Coronary artery (tissue), 2 donors: ENCODE measurements around the gene TMEM132C.

Source experiments
- DNase-seq: peaks from one replicate; pipeline ENCODE4 v3.0.0-alpha.2; 2017; ENCODE audit warnings: low spot score
- H3K27ac ChIP-seq, 2 donors: fragments of 200-600 bp; sonication (generic); one replicate each; pipeline ENCODE4 v1.5.1; 2016 to 2019
- H3K4me3 ChIP-seq: fragments of 200-600 bp; sonication (generic); 2 replicates; pipeline ENCODE4 v1.5.1; 2016; ENCODE audit warnings: mild to moderate bottlenecking, moderate library complexity
- TF ChIP-seq, protein P1 (sequence below): fragments of 200-600 bp; sonication (generic); IDR thresholded peaks from one replicate; pipeline ENCODE4 v1.5.1; 2019; ENCODE audit warnings: antibody characterized with exemption

The TMEM132C gene

DNA sequence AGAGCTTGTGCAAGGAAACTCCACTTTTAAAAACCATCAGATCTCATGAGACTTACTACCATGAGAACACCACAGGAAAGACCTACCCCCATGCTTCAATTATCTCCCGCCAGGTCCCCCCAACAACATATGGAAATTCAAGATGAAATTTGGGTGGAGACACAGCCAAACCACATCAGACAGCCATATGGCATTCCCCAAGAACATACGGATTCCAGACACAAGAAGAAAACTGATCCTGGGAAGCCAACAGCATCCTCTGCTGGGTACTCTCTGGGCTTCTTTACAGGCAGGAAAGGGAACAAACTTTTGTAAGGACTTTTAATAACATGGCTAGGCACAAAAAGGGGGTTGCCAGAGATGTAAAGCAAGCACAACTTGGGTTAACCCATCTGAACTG, 127.2 kb downstream of the TMEM132C start:
- Histone ChIP-seq H3K4me3 (no peak overlapping the region), H3K27ac (no peak overlapping the region)
- no peak for DNase-seq
- TF ChIP-seq, protein P1, sequence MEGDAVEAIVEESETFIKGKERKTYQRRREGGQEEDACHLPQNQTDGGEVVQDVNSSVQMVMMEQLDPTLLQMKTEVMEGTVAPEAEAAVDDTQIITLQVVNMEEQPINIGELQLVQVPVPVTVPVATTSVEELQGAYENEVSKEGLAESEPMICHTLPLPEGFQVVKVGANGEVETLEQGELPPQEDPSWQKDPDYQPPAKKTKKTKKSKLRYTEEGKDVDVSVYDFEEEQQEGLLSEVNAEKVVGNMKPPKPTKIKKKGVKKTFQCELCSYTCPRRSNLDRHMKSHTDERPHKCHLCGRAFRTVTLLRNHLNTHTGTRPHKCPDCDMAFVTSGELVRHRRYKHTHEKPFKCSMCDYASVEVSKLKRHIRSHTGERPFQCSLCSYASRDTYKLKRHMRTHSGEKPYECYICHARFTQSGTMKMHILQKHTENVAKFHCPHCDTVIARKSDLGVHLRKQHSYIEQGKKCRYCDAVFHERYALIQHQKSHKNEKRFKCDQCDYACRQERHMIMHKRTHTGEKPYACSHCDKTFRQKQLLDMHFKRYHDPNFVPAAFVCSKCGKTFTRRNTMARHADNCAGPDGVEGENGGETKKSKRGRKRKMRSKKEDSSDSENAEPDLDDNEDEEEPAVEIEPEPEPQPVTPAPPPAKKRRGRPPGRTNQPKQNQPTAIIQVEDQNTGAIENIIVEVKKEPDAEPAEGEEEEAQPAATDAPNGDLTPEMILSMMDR: no peak

DNA sequence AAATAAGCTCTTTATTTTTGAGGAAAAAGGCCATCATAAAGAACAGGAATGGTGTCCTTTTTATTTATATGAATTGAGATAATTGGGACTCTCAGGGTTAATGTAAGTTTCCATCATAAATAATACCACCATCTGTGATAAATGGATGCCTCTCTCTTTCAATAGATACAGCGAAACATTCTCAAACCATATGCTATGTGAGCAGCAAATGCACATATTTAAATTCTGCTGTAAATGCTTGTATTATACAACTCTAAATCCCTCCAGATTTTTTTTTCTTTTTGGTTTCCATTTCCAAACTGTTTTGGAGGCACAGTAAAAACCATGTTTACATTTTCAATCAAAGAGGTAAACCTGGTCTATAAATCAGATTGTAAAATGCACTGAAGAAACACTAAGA, 132.3 kb downstream of the TMEM132C start:
- no peak overlapping the region for H3K4me3 ChIP-seq

DNA sequence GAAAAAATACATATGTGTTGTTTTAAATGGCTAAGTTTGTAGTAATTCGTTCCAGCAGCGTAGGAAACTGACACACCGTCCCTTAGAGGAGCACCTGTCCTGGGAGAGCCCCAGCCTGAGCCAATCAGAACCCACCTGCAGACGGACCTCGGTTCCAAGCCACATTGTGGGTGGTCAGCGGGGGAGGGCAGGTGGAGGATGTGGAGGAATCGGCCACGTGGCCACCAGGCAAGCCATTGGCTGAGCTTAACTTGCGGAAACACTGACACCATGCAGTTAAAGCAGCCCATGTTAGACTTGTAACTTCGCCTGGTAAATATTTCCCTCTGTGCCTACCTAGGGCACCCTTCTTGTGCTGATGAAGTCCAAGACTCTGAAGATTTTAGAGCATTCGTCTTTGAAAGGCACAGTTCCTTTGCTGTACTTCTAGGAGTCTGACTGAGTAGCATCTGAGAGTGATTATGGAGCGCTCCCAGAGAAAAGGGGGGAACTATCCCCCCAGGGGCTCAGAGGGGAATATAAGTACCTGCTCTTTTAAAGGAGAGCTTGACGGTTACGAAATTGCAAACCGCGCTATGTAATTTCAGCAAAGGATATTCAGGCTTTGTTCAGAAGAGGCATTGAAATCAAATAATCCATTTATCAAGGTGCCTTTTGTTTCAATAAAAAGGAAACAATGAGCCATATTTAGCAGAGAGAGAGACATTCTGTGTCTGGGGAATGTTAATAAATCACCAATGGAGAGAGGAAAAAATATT, 135.7 kb downstream of the TMEM132C start:
- TF ChIP-seq, protein P1: no peak
- H3K27ac ChIP-seq: no peak overlapping the region
- no peak for DNase-seq
- no peak overlapping the region for H3K4me3 ChIP-seq

More for the DNA sequence above, 132.3 kb downstream of the TMEM132C start:
- TF ChIP-seq, protein P1: no peak
- H3K27ac ChIP-seq: no peak overlapping the region
- no peak for DNase-seq

DNA sequence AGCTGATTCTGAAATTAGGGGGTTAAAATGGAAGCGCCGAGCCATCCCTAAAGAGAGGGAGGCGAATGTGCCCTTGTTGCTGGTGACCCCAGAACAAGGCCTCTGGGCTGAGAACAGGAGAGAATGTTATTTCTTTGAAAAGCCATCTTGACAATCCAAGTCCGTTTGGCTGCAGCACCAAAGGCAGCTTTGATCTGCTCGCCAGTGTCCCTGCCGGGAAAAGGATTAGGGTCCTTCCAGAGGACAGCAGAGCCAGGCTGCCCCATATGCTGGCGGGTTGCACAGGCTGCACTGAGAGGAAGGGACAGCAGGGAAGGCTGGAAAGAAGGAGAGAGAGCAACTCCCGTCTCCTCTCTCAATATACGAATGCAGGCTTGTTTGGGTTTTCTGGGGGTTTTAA, 141.7 kb downstream of the TMEM132C start:
- no peak for DNase-seq
- TF ChIP-seq, protein P1: no peak
- Histone ChIP-seq H3K4me3 (no peak overlapping the region), H3K27ac (no peak overlapping the region)

DNA sequence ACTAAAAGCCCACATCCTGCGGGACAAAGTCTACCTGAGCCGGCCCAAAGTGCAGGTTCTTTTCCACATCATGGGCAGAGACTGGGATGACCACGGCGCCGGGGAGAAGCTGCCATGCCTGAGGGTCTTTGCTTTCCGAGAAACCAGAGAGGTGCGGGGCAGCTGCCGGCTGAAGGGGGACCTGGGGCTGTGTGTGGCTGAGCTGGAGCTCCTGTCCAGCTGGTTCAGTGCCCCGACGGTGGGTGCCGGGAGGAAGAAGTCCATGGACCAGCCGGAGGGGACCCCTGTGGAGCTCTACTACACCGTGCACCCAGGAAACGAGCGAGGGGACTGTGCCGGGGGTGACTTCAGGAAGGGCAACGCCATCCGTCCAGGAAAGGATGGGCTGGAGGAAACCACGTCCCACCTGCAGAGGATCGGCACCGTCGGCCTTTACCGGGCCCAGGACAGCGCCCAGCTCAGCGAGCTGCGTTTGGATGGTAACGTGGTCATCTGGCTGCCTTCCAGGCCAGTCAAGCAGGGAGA, 148.1 kb downstream of the TMEM132C start:
- TF ChIP-seq, protein P1: no peak
- Histone ChIP-seq H3K4me3 (no peak overlapping the region), H3K27ac (no peak overlapping the region)
- DNase-seq: no peak

DNA sequence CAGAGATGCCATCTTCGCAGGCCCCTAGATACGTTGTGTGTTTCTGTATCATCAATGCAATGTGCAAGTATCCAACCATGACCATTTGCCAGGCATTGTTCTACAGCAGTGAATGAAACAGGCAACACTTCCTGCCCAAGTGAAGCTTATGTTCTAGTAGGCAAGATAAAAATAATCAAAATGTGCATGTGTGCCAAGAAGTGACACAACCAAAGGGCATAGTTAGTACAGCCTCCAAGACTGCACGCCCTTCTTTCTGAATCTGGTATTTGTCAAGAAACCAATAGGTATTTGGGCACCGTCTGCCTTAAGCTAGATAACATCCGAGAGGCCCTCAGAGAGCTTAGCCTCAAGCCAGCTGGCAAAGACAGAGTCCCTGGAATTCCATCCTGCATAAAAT, 152.0 kb downstream of the TMEM132C start:
- H3K4me3 ChIP-seq: no peak overlapping the region
- no peak for DNase-seq
- TF ChIP-seq, protein P1: no peak
- no peak overlapping the region for H3K27ac ChIP-seq

DNA sequence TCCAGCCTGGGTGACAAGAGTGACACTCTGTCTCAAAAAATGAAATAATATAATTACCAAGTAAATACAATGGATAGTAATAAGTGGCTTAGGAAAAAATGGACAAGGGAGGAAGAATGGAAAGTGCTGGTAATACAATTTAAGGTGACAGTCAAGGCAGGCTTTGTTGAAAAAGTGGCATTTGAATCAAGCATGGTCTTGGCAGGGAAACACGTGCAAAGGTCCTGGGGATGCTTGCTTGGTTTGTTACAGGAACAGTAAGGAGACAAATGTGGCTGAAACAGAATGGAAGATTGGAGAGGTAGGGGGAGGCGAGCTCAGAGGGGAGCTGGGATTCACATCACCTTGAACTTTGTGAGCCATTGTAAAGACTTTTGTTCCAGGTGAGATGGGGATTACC, 153.2 kb downstream of the TMEM132C start:
- TF ChIP-seq, protein P1: no peak
- Histone ChIP-seq H3K27ac (no peak overlapping the region), H3K4me3 (no peak overlapping the region)
- DNase-seq: no peak
